K562 (cell line): ENCODE data around the gene SLC16A9. TPM values are rescaled to one million over a fixed set of nuclear protein-coding genes. Genes with fewer than 3 reads are reported as not detected.

Experiments
- CLOCK ChIP-seq: fragments of 250-450 bp; sonication (Bioruptor Pico); IDR thresholded peaks from 2 replicates; pipeline ENCODE4 v1.4.0; 2020; ENCODE audit warnings: mild to moderate bottlenecking, moderate library complexity, borderline replicate concordance
- CREM ChIP-seq: IDR thresholded peaks from 2 replicates; pipeline ENCODE4 v1.6.1; 2014; ENCODE audit warnings: antibody characterized with exemption, low read depth
- DDX20 ChIP-seq: fragments of 450-650 bp; IDR thresholded peaks from 2 replicates; pipeline ENCODE4 v1.6.1; 2016; ENCODE audit warnings: missing genetic modification characterization, low read depth, mild to moderate bottlenecking, missing compliant biosample characterization, moderate library complexity
- FOXA1 ChIP-seq: fragments of 450-650 bp; IDR thresholded peaks from 2 replicates; pipeline ENCODE4 v1.6.1; 2016; ENCODE audit warnings: mild to moderate bottlenecking, borderline replicate concordance
- HIVEP1 ChIP-seq: fragments of 250-450 bp; sonication (Bioruptor Pico); IDR thresholded peaks from 2 replicates; pipeline ENCODE4 v1.4.0; 2020; ENCODE audit warnings: mild to moderate bottlenecking
- KLF16 ChIP-seq: IDR thresholded peaks from 2 replicates; pipeline ENCODE4 v1.6.1; 2016; ENCODE audit warnings: antibody characterized with exemption
- LARP7 ChIP-seq: fragments of 450-650 bp; IDR thresholded peaks from 2 replicates; pipeline ENCODE4 v1.6.1; 2016
- PPARD ChIP-seq: fragments of 250-450 bp; sonication (Bioruptor Pico); IDR thresholded peaks from 2 replicates; pipeline ENCODE4 v1.8.0; 2022; ENCODE audit warnings: inconsistent platforms, mild to moderate bottlenecking, moderate library complexity
- RAD21 ChIP-seq, 2 experiments: fragments of 250-450 bp in 1 of 2; fragments of 450-650 bp in 1 of 2; sonication (Bioruptor Pico) in 1 of 2; formaldehyde crosslinking in 1 of 2; IDR thresholded peaks in 1 of 2; conservative IDR thresholded peaks in 1 of 2; 2 replicates each; pipeline versions ENCODE4 v1.4.0 to v1.8.0; 2020 to 2022; ENCODE audit warnings: mild to moderate bottlenecking in 2 of 2, moderate library complexity in 1 of 2
- RB1 ChIP-seq: fragments of 450-650 bp; IDR thresholded peaks from 2 replicates; pipeline ENCODE4 v1.6.1; 2017; ENCODE audit warnings: low read depth, mild to moderate bottlenecking
- RCOR1 ChIP-seq, 2 experiments: IDR thresholded peaks; 2 replicates each; pipeline ENCODE4 v1.6.1; 2012; ENCODE audit warnings: low read depth in 2 of 2, low read length in 2 of 2, borderline replicate concordance in 1 of 2, improper control_type of control experiment in 1 of 2
- SNIP1 ChIP-seq: fragments of 450-650 bp; IDR thresholded peaks from 2 replicates; pipeline ENCODE4 v1.7.1; 2017; ENCODE audit warnings: low read depth, mild to moderate bottlenecking
- YY1 ChIP-seq, 3 experiments: IDR thresholded peaks; 2 replicates each; pipeline ENCODE4 v1.6.1; 2011; ENCODE audit warnings: low read length in 2 of 3, mild to moderate bottlenecking in 2 of 3, moderate library complexity in 2 of 3, borderline replicate concordance in 1 of 3, control low read depth in 1 of 3, low read depth in 1 of 3; ENCODE audit not compliant: insufficient read depth in 3 of 3, insufficient replicate concordance in 2 of 3, control insufficient read depth in 1 of 3, insufficient read length in 1 of 3; ENCODE audit errors: extremely low read depth in 1 of 3
- ZNF217 ChIP-seq: sonication (generic); formaldehyde crosslinking; IDR thresholded peaks from 2 replicates; pipeline ENCODE4 v1.8.0; 2022; ENCODE audit warnings: mild to moderate bottlenecking, missing genetic modification reagents
- ZNF408 ChIP-seq: fragments of 250-450 bp; sonication (Bioruptor Pico); IDR thresholded peaks from 2 replicates; pipeline ENCODE4 v1.4.0; 2020; ENCODE audit warnings: low read depth, mild to moderate bottlenecking, moderate library complexity
- polyA plus RNA-seq, 8 experiments: library from polyadenylated mRNA; depleted of rRNA in 4 of 8; stranded (reverse) in 5 of 8; unstranded in 3 of 8; fragments of >200 nt; fragmentation: Nextera tagmentation in 2 of 8; fragmentation: Illumina TruSeq in 1 of 8; extraction: Ambion mirVana in 2 of 8; extraction: Trizol in 1 of 8; gene quantifications; 2 replicates each; pipeline versions ENCODE4 v1.2.1 to v1.2.3, GENCODE V29; 2011 to 2014; ENCODE audit warnings: inconsistent platforms in 1 of 8, missing spikeins in 1 of 8
- total RNA-seq, 7 experiments: library from RNA; depleted of rRNA in 6 of 7; stranded (reverse); fragments of >200 nt in 6 of 7; fragmentation: Illumina TruSeq in 2 of 7; extraction: Trizol in 2 of 7; gene quantifications; 2 replicates each; pipeline versions ENCODE4 v1.2.1 to v1.2.3, GENCODE V29; 2011 to 2021; ENCODE audit warnings: low replicate concordance in 1 of 7
- TF ChIP-seq, protein P1 (sequence below): sonication (generic); formaldehyde crosslinking; IDR thresholded peaks from 2 replicates; pipeline ENCODE4 v1.4.0; 2020; ENCODE audit warnings: mild to moderate bottlenecking, missing genetic modification reagents
- TF ChIP-seq, protein P2 (sequence below), 3 experiments: IDR thresholded peaks in 2 of 3; conservative IDR thresholded peaks in 1 of 3; 2 replicates each; pipeline ENCODE4 v1.5.1; 2011 to 2012; ENCODE audit warnings: low read length in 3 of 3, mild to moderate bottlenecking in 3 of 3, control low read depth in 2 of 3, improper control_type of control experiment in 1 of 3, inconsistent platforms in 1 of 3, low read depth in 1 of 3, mixed read lengths in 1 of 3, moderate library complexity in 1 of 3; ENCODE audit not compliant: insufficient read depth in 2 of 3
- TF ChIP-seq, protein P3 (sequence below): sonication (generic); formaldehyde crosslinking; IDR thresholded peaks from 2 replicates; pipeline ENCODE4 v1.8.0; 2022; ENCODE audit warnings: mild to moderate bottlenecking, missing genetic modification reagents, borderline replicate concordance

The SLC16A9 gene
- total and polyA plus RNA-seq, 9 of the 15 experiments (the other 6 are each of a cell fraction or from before 2014, with no cell fraction given), result 0.90 to 6.4 (median 2.1) TPM

- TF ChIP-seq, protein P1, sequence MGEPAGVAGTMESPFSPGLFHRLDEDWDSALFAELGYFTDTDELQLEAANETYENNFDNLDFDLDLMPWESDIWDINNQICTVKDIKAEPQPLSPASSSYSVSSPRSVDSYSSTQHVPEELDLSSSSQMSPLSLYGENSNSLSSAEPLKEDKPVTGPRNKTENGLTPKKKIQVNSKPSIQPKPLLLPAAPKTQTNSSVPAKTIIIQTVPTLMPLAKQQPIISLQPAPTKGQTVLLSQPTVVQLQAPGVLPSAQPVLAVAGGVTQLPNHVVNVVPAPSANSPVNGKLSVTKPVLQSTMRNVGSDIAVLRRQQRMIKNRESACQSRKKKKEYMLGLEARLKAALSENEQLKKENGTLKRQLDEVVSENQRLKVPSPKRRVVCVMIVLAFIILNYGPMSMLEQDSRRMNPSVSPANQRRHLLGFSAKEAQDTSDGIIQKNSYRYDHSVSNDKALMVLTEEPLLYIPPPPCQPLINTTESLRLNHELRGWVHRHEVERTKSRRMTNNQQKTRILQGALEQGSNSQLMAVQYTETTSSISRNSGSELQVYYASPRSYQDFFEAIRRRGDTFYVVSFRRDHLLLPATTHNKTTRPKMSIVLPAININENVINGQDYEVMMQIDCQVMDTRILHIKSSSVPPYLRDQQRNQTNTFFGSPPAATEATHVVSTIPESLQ (CRISPR knock-in tag), result no peak
- TF ChIP-seq PPARD (no peak), CREM (no peak), RB1 (peak; percentile 68), LARP7 (no peak), YY1 (IDR thresholded peaks at IDR 0.05; ENCODE audit: borderline replicate concordance in 1 of 3, control insufficient read depth in 1 of 3, extremely low read depth in 1 of 3, insufficient read depth in 3 of 3, insufficient read length in 1 of 3, insufficient replicate concordance in 2 of 3, low read depth in 1 of 3, low read length in 2 of 3) (peak in 2 of 3 experiments; percentile 76 to 84), HIVEP1 (no peak), SNIP1 (no peak), ZNF408 (CRISPR knock-in tag) (no peak), ZNF217 (CRISPR knock-in tag) (no peak), RAD21 (CRISPR knock-in tag; conservative IDR thresholded peaks at IDR 0.05 in 1 of 2, IDR thresholded peaks at IDR 0.05 in 1 of 2) (peak; percentile 97 to 99), RCOR1 (IDR thresholded peaks at IDR 0.05; ENCODE audit: borderline replicate concordance in 1 of 2, low read depth in 2 of 2, low read length in 2 of 2) (peak in 1 of 2 experiments; percentile 69; a peak in 2 of 4 replicates), FOXA1 (no peak), KLF16 (no peak), DDX20 (tag) (no peak), CLOCK (no peak)
- TF ChIP-seq, protein P2, sequence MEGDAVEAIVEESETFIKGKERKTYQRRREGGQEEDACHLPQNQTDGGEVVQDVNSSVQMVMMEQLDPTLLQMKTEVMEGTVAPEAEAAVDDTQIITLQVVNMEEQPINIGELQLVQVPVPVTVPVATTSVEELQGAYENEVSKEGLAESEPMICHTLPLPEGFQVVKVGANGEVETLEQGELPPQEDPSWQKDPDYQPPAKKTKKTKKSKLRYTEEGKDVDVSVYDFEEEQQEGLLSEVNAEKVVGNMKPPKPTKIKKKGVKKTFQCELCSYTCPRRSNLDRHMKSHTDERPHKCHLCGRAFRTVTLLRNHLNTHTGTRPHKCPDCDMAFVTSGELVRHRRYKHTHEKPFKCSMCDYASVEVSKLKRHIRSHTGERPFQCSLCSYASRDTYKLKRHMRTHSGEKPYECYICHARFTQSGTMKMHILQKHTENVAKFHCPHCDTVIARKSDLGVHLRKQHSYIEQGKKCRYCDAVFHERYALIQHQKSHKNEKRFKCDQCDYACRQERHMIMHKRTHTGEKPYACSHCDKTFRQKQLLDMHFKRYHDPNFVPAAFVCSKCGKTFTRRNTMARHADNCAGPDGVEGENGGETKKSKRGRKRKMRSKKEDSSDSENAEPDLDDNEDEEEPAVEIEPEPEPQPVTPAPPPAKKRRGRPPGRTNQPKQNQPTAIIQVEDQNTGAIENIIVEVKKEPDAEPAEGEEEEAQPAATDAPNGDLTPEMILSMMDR (IDR thresholded peaks at IDR 0.05 in 2 of 3, conservative IDR thresholded peaks at IDR 0.05 in 1 of 3; ENCODE audit: insufficient read depth in 2 of 3, low read depth in 1 of 3, low read length in 3 of 3), result peak; percentile 84 to 98 (median 97)
- TF ChIP-seq, protein P3, sequence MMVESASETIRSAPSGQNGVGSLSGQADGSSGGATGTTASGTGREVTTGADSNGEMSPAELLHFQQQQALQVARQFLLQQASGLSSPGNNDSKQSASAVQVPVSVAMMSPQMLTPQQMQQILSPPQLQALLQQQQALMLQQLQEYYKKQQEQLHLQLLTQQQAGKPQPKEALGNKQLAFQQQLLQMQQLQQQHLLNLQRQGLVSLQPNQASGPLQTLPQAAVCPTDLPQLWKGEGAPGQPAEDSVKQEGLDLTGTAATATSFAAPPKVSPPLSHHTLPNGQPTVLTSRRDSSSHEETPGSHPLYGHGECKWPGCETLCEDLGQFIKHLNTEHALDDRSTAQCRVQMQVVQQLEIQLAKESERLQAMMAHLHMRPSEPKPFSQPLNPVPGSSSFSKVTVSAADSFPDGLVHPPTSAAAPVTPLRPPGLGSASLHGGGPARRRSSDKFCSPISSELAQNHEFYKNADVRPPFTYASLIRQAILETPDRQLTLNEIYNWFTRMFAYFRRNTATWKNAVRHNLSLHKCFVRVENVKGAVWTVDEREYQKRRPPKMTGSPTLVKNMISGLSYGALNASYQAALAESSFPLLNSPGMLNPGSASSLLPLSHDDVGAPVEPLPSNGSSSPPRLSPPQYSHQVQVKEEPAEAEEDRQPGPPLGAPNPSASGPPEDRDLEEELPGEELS (CRISPR knock-in tag), result no peak
Measured at GRCh38 chr10:59625721-59626522, 83.7 kb downstream of the SLC16A9 start (continued).
